SU-DHL-6 (cell line): ENCODE results near the gene WNT16.
"Not testable (repeated sequence)": the region's sequence is repeated elsewhere in the genome, so short reads cannot be mapped to it uniquely, and the experiment has no call there.

ENCODE experiments used
- H2AFZ ChIP-seq: fragments of 200-600 bp; sonication (generic); 2 replicates; pipeline ENCODE4 v1.6.1; 2014; ENCODE audit warnings: low read depth, mild to moderate bottlenecking, moderate library complexity, mixed read lengths, antibody characterized with exemption, low read length; ENCODE audit not compliant: severe bottlenecking
- H3F3A ChIP-seq: fragments of 200-600 bp; shearing (Covaris generic); 2 replicates; pipeline ENCODE4 v1.6.0; 2016; ENCODE audit warnings: antibody characterized with exemption, mild to moderate bottlenecking; ENCODE audit not compliant: insufficient read depth
- H3K27ac ChIP-seq: fragments of 200-600 bp; sonication (generic); 2 replicates; pipeline ENCODE4 v1.5.1; 2016; ENCODE audit warnings: low read depth, mild to moderate bottlenecking, low read length, moderate library complexity, mixed read lengths
- H3K27me3 ChIP-seq: fragments of 200-600 bp; sonication (generic), shearing (Covaris generic); 2 replicates; pipeline ENCODE4 v1.6.0; 2014; ENCODE audit warnings: mild to moderate bottlenecking, low read length
- H3K36me3 ChIP-seq: fragments of 200-600 bp; sonication (generic); 2 replicates; pipeline ENCODE4 v1.6.1; 2014; ENCODE audit warnings: mild to moderate bottlenecking, low read length, mixed read lengths
- H3K4me2 ChIP-seq: fragments of 300-600, 200-600 bp; shearing (Covaris generic), sonication (generic); 2 replicates; pipeline ENCODE4 v1.6.0; 2014; ENCODE audit warnings: low read length, low read depth, mild to moderate bottlenecking; ENCODE audit not compliant: poor library complexity, severe bottlenecking
- H3K4me3 ChIP-seq: fragments of 200-600 bp; sonication (generic); 2 replicates; pipeline ENCODE4 v1.5.1; 2014; ENCODE audit warnings: antibody characterized with exemption, low read length, mild to moderate bottlenecking, mixed read lengths; ENCODE audit not compliant: insufficient read depth, poor library complexity, severe bottlenecking
- H3K79me2 ChIP-seq: fragments of 200-600 bp; sonication (generic); 2 replicates; pipeline ENCODE4 v1.6.1; 2014; ENCODE audit warnings: mild to moderate bottlenecking, low read length, moderate library complexity; ENCODE audit not compliant: insufficient read depth
- H3K9ac ChIP-seq: fragments of 200-600 bp; sonication (generic); 2 replicates; pipeline ENCODE4 v1.7.0; 2014; ENCODE audit warnings: mild to moderate bottlenecking, low read length
- H3K9me2 ChIP-seq: fragments of 200-600 bp; sonication (generic); replicated peaks from 2 replicates; pipeline ENCODE4 v1.6.1; 2014; ENCODE audit warnings: low read length; ENCODE audit not compliant: insufficient read depth
- H3K9me3 ChIP-seq: fragments of 200-600 bp; sonication (generic); 2 replicates; pipeline ENCODE4 v1.6.1; 2014; ENCODE audit warnings: low read length, mixed read lengths; ENCODE audit not compliant: insufficient read depth
- H4K20me1 ChIP-seq: fragments of 200-600 bp; sonication (generic); 2 replicates; pipeline ENCODE4 v1.6.1; 2014; ENCODE audit warnings: low read depth, mild to moderate bottlenecking, antibody characterized with exemption, low read length, moderate library complexity, mixed read lengths
- EZH2phosphoT487 ChIP-seq: fragments of 200-600 bp; sonication (generic), shearing (Covaris generic); conservative IDR thresholded peaks from 2 replicates; pipeline ENCODE4 v1.6.1; 2018; ENCODE audit warnings: mild to moderate bottlenecking, antibody characterized with exemption, low read length, moderate library complexity, mixed read lengths
- TF ChIP-seq, protein P1 (sequence below): fragments of 200-600 bp; sonication (generic); IDR thresholded peaks from one replicate; pipeline ENCODE4 v1.5.1; 2017; ENCODE audit warnings: antibody characterized with exemption, mild to moderate bottlenecking, low read length, moderate library complexity; ENCODE audit not compliant: insufficient read depth, poor library complexity, severe bottlenecking

The WNT16 gene

DNA sequence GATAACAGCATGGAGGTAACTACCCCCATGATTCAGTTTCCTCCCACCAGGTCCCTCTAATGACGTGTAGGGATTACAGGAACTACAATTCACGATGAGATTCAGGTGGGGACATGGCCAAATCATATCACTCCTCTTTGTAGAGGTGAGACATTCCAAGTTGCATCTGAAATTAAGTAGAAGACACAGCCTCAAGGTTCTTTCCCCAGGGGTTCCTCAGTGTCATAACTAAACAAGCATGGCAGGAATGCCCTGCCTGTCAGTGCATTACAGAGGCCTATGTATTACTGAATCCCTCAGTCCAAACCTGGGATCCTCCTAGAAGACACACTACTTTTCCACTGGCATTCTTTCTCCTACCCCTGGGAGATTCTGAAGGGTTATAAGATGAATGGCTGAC, 42.6 kb upstream of the WNT16 start:
- H3K9ac ChIP-seq, result no peak overlapping the region
- H3K79me2 ChIP-seq, result no peaks in the 10 kb centered on the region
- no peak overlapping the region for H3K4me2 ChIP-seq
- H3K27me3 ChIP-seq, result no peaks in the 10 kb centered on the region
- H2AFZ ChIP-seq, result no peak overlapping the region
- no peak overlapping the region for H3K27ac ChIP-seq
- no peaks in the 10 kb centered on the region for H3K9me2 ChIP-seq
- H4K20me1 ChIP-seq, result no peaks in the 10 kb centered on the region
- TF ChIP-seq EZH2phosphoT487, result no peak
- TF ChIP-seq, protein P1, sequence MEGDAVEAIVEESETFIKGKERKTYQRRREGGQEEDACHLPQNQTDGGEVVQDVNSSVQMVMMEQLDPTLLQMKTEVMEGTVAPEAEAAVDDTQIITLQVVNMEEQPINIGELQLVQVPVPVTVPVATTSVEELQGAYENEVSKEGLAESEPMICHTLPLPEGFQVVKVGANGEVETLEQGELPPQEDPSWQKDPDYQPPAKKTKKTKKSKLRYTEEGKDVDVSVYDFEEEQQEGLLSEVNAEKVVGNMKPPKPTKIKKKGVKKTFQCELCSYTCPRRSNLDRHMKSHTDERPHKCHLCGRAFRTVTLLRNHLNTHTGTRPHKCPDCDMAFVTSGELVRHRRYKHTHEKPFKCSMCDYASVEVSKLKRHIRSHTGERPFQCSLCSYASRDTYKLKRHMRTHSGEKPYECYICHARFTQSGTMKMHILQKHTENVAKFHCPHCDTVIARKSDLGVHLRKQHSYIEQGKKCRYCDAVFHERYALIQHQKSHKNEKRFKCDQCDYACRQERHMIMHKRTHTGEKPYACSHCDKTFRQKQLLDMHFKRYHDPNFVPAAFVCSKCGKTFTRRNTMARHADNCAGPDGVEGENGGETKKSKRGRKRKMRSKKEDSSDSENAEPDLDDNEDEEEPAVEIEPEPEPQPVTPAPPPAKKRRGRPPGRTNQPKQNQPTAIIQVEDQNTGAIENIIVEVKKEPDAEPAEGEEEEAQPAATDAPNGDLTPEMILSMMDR, result no peak
- no peaks in the 10 kb centered on the region for H3K36me3 ChIP-seq
- 0 out of 2 replicates have a peak, but pooled peaks cover 4% of the 10 kb centered on the region for H3K9me3 ChIP-seq
- no peak overlapping the region for H3K4me3 ChIP-seq
- H3F3A ChIP-seq, result no peaks in the 10 kb centered on the region

DNA sequence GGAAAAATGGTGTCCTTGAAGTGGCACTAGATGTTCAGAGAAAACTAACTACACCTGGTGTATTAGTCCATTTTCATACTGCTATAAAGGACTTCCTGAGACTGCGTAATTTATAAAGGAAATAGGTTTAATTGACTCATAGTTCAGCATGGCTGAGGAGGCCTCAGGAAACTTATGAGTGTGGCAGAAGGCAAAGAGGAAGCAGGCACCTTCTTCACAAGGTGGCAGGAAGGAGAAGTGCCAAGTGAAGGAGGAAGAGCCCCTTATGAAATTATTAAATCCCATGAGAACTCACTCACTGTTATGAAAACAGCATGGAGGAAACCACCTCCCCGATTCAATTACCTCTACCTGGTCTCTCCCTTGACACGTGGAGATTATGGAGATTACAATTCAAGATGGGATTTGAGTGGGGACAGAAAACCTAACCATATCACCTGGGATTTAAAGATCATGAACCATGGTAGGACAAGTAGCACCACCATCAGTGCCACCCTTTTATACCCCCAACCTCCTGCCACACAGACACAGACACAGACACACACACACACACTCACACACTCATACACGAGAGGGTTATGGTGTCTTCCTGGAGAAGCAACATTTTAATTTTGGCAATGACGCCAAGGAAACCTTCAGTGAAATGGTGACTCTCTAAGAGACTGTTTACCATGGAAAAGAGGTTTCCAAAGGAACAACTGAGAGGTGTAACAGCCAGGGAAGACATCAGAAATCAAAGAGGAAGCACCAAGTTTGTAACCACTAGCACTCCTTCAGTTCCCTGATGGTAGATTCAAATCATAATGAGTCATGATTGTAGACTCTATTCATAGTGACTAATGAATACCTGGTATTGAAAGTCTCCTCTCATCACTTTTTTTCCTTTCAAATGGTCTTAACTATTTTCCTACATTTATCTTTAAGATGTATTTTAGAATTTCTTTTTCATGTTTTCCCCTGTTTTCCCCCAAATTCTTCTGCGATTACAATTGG, 41.8 kb upstream of the WNT16 start:
- Histone ChIP-seq H3K4me2 (no peak overlapping the region), H3K36me3 (no peaks in the 10 kb centered on the region), H3K9me3 (0 out of 2 replicates have a peak, but pooled peaks cover 4% of the 10 kb centered on the region), H2AFZ (no peak overlapping the region), H3K4me3 (no peak overlapping the region), H3K9me2 (no peaks in the 10 kb centered on the region), H3F3A (no peaks in the 10 kb centered on the region), H3K9ac (no peak overlapping the region), H3K27me3 (no peaks in the 10 kb centered on the region), H3K27ac (no peak overlapping the region), H3K79me2 (no peaks in the 10 kb centered on the region), H4K20me1 (no peaks in the 10 kb centered on the region)
- TF ChIP-seq EZH2phosphoT487, result no peak
- TF ChIP-seq, protein P1, result no peak

DNA sequence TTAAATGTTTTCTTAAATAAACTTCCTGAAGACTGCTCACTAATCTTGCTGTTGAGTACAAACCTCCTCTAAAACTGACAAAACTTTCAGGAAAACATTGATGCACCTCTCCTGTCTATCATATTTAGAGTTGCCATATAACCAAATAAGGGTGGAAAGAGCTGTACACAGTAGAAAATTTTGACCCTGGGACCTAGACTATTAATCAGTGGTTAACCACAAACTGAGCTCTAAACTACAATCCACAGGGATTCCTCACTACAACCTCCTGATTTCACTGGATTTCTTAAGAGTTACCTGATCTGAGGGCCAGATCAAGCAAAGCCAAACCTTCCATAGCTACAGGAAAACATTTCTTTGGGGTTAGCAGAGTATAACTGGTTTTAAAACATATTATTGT, 39.9 kb upstream of the WNT16 start:
- Histone ChIP-seq H3F3A (no peaks in the 10 kb centered on the region), H3K9ac (no peak overlapping the region), H4K20me1 (no peaks in the 10 kb centered on the region), H2AFZ (no peak overlapping the region), H3K36me3 (no peaks in the 10 kb centered on the region), H3K9me2 (no peaks in the 10 kb centered on the region), H3K27ac (no peak overlapping the region), H3K79me2 (no peaks in the 10 kb centered on the region), H3K27me3 (no peaks in the 10 kb centered on the region), H3K4me2 (no peak overlapping the region), H3K9me3 (0 out of 2 replicates have a peak, but pooled peaks cover 4% of the 10 kb centered on the region), H3K4me3 (no peak overlapping the region)
- TF ChIP-seq EZH2phosphoT487, result no peak
- TF ChIP-seq, protein P1, result no peak

DNA sequence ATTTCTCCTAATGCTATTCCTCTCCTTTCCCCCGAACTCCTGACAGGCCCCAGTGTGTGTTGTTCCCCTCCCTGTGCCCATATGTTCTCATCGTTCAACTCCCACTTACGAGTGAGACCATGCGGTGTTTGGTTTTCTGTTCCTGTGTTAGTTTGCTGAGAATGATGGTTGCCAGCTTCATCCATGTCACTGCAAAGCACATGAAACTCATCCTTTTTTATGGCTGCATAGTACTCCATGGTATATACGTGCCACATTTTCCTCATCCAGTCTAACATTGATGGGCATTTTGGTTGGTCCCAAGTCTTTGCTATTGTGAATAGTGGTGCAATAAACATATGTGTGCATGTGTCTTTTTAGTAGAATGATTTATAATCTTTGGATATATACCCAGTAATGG, 38.9 kb upstream of the WNT16 start:
- not testable (repeated sequence) for H3K27me3 ChIP-seq, H2AFZ ChIP-seq, H3F3A ChIP-seq, H3K36me3 ChIP-seq, H3K4me2 ChIP-seq, H3K27ac ChIP-seq, H3K9ac ChIP-seq, H3K79me2 ChIP-seq, H3K4me3 ChIP-seq, H3K9me3 ChIP-seq, H4K20me1 ChIP-seq, H3K9me2 ChIP-seq
